ENCODE results near the gene PTK7. TPM values are rescaled to one million over a fixed set of nuclear protein-coding genes. Genes with fewer than 3 reads are reported as not detected.

The PTK7 gene
- total RNA-seq, 1 donor from 2014 or later: 68.0 TPM

GRCh38 chr6:43061861-43062260 lies 14.3 kb upstream of the PTK7 start:
- no peak overlapping the region for H2AFZ ChIP-seq (replicated peaks)
- H3K9me3 ChIP-seq (ENCODE audit: low read depth): no peaks in the 10 kb centered on the region
- H3K27me3 ChIP-seq: no peaks in the 10 kb centered on the region
- Mint-ChIP-seq H3K27ac (no peak overlapping the region), H3K4me3 (peak overlapping the region; percentile 97), H3K4me1 (peaks cover 29% of the 10 kb centered on the region), H3K27me3 (ENCODE audit: insufficient read depth, low read depth) (peaks cover 2% of the 10 kb centered on the region), H3K36me3 (peaks cover 7% of the 10 kb centered on the region), H3K9me3 (no peaks in the 10 kb centered on the region)
- H3K79me2 ChIP-seq (ENCODE audit: low read depth): peaks cover 27% of the 10 kb centered on the region
- H4K20me1 ChIP-seq (ENCODE audit: low read depth): no peaks in the 10 kb centered on the region
- H3K4me1 ChIP-seq: peaks cover 15% of the 10 kb centered on the region
- H3K9ac ChIP-seq: no peak overlapping the region
- peaks cover 10% of the 10 kb centered on the region for H3F3A ChIP-seq (ENCODE audit: low read depth)
- TF ChIP-seq EZH2 (IDR thresholded peaks at IDR 0.05) (no peak), CTCF (IDR thresholded peaks at IDR 0.05) (no peak), EZH2phosphoT487 (IDR thresholded peaks at IDR 0.05) (no peak)
- DNase-seq (ENCODE audit: low spot score): no peak
- no peak overlapping the region for H3K4me2 ChIP-seq
- no peak overlapping the region for H3K4me3 ChIP-seq
- H3K27ac ChIP-seq: no peak overlapping the region
- no peaks in the 10 kb centered on the region for H3K36me3 ChIP-seq

GRCh38 chr6:43062818-43063217 lies 13.3 kb upstream of the PTK7 start:
- H3K36me3 ChIP-seq: no peaks in the 10 kb centered on the region

GRCh38 chr6:43070028-43070632 lies 6.0 kb upstream of the PTK7 start:
- H3K9ac ChIP-seq: no peak overlapping the region
- DNase-seq (ENCODE audit: low spot score): peak; percentile 76
- H3K9me3 Mint-ChIP-seq: no peaks in the 10 kb centered on the region
- no peak overlapping the region for H3K4me3 ChIP-seq
- H3K9me3 ChIP-seq (ENCODE audit: low read depth): no peaks in the 10 kb centered on the region
- no peaks in the 10 kb centered on the region for H4K20me1 ChIP-seq (ENCODE audit: low read depth)
- H3K36me3 ChIP-seq: no peaks in the 10 kb centered on the region
- peak overlapping the region; percentile 7 for H3K4me3 Mint-ChIP-seq
- TF ChIP-seq CTCF (IDR thresholded peaks at IDR 0.05) (peak; percentile 82), EZH2phosphoT487 (IDR thresholded peaks at IDR 0.05) (no peak)
- no peak overlapping the region for H3K27ac ChIP-seq
- H3K36me3 Mint-ChIP-seq: peaks cover 9% of the 10 kb centered on the region
- H3K27me3 ChIP-seq: no peaks in the 10 kb centered on the region
- peaks cover 15% of the 10 kb centered on the region for H3K4me1 Mint-ChIP-seq
- no peaks in the 10 kb centered on the region for H3K79me2 ChIP-seq (ENCODE audit: low read depth)
- H3K27ac Mint-ChIP-seq: no peak overlapping the region
- peaks cover 2% of the 10 kb centered on the region for H3K27me3 Mint-ChIP-seq (ENCODE audit: insufficient read depth, low read depth)
- H2AFZ ChIP-seq (replicated peaks): no peak overlapping the region
- peaks cover 5% of the 10 kb centered on the region for H3K4me1 ChIP-seq
- no peak overlapping the region for H3K4me2 ChIP-seq
- no peaks in the 10 kb centered on the region for H3F3A ChIP-seq (ENCODE audit: low read depth)

More at GRCh38 chr6:43062818-43063217, 13.3 kb upstream of the PTK7 start:
- Histone ChIP-seq H3K4me2 (no peak overlapping the region), H3K27ac (no peak overlapping the region), H3K4me1 (peaks cover 15% of the 10 kb centered on the region), H3F3A (ENCODE audit: low read depth) (peaks cover 10% of the 10 kb centered on the region), H4K20me1 (ENCODE audit: low read depth) (no peaks in the 10 kb centered on the region), H3K27me3 (no peaks in the 10 kb centered on the region), H3K79me2 (ENCODE audit: low read depth) (peaks cover 21% of the 10 kb centered on the region), H3K4me3 (no peak overlapping the region), H3K9ac (no peak overlapping the region), H3K9me3 (ENCODE audit: low read depth) (no peaks in the 10 kb centered on the region), H2AFZ (replicated peaks) (no peak overlapping the region)
- TF ChIP-seq CTCF (IDR thresholded peaks at IDR 0.05): no peak
- TF ChIP-seq EZH2phosphoT487 (IDR thresholded peaks at IDR 0.05): no peak
- TF ChIP-seq EZH2 (IDR thresholded peaks at IDR 0.05): no peak
- Mint-ChIP-seq H3K36me3 (peaks cover 7% of the 10 kb centered on the region), H3K4me3 (peak overlapping the region; percentile 5), H3K27ac (no peak overlapping the region), H3K9me3 (no peaks in the 10 kb centered on the region), H3K4me1 (peaks cover 29% of the 10 kb centered on the region), H3K27me3 (ENCODE audit: insufficient read depth, low read depth) (peaks cover 2% of the 10 kb centered on the region)
- DNase-seq (ENCODE audit: low spot score): no peak

Data from neural progenitor cell (in vitro differentiated cells).